Umbilical cord (tissue), 2 donors: ENCODE measurements around the gene PORCN. TPM values are rescaled to one million over a fixed set of nuclear protein-coding genes. Genes with fewer than 3 reads are reported as not detected.
A peak's percentile ranks its signal among the peaks of the same experiment; 100 is the strongest.
"Not testable (repeated sequence)": the region's sequence is repeated elsewhere in the genome, so short reads cannot be mapped to it uniquely, and the experiment has no call there.

Experiments used
- DNase-seq: peaks from one replicate; pipeline ENCODE4 v3.0.0-alpha.2; 2015; ENCODE audit warnings: low spot score
- total RNA-seq: library from RNA; depleted of rRNA; stranded (reverse); fragments of >200 nt; gene quantifications from one replicate; pipeline ENCODE4 v1.2.3, GENCODE V29; 2014; ENCODE audit warnings: low replicate concordance; ENCODE audit not compliant: insufficient read depth

PORCN gene
- total RNA-seq, 1 donor from 2014 or later: 1.7 TPM

GRCh38 chrX:48509619-48510018 is 827 bp downstream of the PORCN start:
- no peak for DNase-seq

- DNase-seq: no peak
Observed at GRCh38 chrX:48511560-48511959, 2.8 kb downstream of the PORCN start.

DNA sequence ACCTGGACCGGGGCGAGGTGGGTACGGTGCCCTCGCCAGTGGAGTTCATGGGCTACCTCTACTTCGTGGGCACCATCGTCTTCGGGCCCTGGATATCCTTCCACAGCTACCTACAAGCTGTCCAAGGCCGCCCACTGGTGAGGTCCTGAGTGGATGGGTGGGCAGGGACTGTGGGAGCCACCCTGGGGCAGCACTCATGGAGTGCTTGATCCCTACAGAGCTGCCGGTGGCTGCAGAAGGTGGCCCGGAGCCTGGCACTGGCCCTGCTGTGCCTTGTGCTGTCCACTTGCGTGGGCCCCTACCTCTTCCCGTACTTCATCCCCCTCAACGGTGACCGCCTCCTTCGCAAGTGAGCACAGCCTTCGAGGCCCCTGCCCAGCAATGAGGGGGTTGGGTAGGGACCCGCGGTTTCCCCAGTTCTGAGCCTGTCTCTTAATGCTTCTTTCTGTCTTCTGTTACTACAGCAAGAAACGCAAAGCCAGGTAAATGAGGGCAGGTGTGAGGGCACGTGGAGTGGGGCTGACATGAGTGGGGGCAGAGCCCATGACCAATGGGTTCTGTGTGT is 3.7 kb downstream of the PORCN start:
- DNase-seq: no peak

DNA sequence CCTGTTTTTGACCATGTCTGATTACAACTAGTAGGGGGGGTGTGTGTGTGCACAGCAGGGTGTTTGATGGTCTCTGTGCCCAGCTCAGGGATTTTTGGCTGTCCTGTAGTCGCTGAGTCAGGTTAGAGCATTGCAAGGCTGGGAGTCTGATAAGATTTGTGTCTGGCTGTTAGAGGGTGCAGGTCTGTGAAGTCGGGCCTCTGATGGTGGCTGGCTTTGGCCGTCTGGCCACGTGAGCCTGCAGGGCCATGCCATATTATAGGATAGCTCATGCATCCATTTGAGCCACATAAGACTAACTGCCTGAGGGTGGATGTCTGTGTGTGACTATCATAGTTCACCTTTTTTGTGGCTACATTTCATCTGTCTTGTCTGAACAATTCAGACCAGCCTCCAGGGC is 4.9 kb downstream of the PORCN start:
- no peak for DNase-seq

GRCh38 chrX:48514126-48514806 is 5.5 kb downstream of the PORCN start:
- DNase-seq: no peak

GRCh38 chrX:48514868-48515460 is 6.2 kb downstream of the PORCN start:
- no peak for DNase-seq

DNA sequence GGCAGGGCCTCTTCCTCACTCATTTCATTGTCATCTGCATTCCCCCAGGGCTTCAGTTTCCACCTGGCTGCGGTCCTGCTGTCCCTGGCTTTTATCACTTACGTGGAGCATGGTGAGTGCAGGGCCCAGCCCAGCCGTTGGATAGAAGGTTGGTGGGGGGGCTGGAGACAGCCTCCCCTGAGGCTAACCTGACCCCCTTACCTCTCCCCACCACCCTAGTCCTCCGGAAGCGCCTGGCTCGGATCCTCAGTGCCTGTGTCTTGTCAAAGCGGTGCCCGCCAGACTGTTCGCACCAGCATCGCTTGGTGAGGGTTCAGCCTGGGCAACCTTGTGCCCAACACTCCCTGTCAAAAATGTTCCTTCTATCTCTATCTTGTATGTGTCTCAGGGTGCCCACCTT is 7.0 kb downstream of the PORCN start:
- DNase-seq: no peak

GRCh38 chrX:48516285-48516684 is 7.5 kb downstream of the PORCN start:
- no peak for DNase-seq

DNA sequence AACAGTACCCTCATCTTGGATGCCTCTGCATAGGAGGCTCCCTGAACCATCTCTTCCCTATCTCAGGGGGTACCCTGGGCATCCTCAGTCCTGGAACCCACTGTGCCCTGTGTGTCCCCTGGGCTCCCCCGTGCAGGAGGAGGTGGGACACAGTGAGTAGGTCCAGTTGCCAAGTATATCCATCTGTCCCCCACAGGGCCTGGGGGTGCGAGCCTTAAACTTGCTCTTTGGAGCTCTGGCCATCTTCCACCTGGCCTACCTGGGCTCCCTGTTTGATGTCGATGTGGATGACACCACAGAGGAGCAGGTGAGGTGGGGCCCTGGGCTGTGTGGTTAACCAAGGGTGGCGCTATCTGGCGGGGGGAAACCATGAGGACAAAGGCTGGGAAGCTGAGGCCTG is 8.2 kb downstream of the PORCN start:
- no peak for DNase-seq

- not testable (repeated sequence) for DNase-seq
Observed at GRCh38 chrX:48519481-48519880, 10.7 kb downstream of the PORCN start.

- DNase-seq: no peak
Observed at GRCh38 chrX:48520455-48520854, 11.7 kb downstream of the PORCN start.

GRCh38 chrX:48520976-48521352 is 12.2 kb downstream of the PORCN start:
- DNase-seq: no peak

GRCh38 chrX:48521353-48522243 is 12.8 kb downstream of the PORCN start, which contains the start of gene EBP:
TSS of gene EBP (plus strand) at chrX:48521808. CDS start at chrX:48523772, 1,964 bp downstream.
- DNase-seq: peak; percentile 89

DNA sequence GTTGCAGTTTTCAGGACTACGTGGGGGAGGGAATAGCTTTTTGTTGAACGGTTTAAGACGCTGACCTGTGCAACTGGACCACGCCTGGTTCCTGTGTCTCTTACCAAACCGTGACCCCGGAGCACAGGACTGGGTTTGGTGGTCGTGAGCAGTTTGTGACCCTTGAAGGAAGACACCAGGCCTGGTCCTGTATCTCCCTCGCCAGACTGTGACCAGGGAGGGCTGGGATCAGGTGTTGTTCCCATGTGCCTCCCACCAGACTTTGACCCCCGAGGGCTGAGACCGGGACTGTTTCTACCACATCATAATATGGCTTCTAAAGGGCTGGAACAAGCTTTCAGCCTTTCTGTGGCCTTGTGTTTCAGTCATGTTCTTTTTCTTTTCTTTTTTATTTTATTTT is 13.5 kb downstream of the PORCN start:
- no peak for DNase-seq

DNA sequence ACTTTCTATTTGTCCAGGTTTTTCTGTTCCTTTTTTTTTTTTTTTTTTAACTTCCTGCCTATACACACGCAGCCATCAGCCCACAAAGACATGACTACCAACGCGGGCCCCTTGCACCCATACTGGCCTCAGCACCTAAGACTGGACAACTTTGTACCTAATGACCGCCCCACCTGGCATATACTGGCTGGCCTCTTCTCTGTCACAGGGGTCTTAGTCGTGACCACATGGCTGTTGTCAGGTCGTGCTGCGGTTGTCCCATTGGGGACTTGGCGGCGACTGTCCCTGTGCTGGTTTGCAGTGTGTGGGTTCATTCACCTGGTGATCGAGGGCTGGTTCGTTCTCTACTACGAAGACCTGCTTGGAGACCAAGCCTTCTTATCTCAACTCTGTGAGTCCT is 14.9 kb downstream of the PORCN start:
- no peak for DNase-seq

DNA sequence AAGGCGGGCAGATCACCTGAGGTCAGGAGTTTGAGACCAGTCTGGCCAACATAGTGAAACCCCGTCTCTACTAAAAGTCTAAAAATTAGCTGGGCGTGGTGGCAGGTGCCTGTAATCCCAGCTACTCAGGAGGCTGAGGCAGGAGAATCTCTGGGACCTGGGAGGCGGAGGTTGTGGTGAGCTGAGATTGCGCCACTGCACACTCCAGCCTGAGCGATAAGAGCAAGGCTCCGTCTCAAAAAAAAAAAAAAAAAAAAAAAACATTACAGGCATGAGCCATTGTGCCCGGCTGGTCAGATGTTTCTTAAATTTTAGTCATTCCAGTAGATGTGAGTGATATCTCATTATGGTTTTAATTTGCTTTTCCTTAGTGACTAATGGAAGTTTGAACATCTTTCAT is 17.1 kb downstream of the PORCN start:
- DNase-seq: not testable (repeated sequence)

GRCh38 chrX:48530736-48531135 is 21.9 kb downstream of the PORCN start:
- no peak for DNase-seq

DNA sequence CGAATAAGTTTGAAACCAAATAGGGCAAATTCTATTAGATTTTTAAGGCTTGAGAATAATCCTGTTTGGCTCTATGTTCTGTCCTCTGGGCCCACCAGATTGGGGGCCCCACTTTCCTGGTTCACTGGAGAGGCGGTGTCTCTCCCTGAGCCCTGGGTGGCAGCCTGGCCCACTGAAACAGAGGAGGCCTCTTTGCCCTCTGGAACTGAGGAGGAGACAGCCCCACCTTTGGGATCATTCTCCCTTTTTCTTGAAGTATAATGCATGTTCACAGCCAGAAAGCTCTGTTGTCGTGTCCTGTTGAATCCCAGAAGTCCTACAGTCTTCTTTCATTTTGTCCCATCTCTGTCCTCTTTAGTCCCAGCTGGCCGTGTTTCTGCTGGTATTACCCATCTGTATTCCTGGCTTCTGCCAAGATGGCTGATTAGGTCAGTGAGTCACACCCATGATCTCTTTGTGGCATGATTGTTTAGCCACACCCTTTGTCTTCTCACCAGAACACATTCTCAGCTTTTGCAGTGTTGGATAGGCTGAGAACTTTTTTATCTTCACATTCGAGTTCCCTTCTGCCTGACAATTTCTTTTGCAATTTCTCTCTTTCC is 22.7 kb downstream of the PORCN start:
- DNase-seq: no peak

DNA sequence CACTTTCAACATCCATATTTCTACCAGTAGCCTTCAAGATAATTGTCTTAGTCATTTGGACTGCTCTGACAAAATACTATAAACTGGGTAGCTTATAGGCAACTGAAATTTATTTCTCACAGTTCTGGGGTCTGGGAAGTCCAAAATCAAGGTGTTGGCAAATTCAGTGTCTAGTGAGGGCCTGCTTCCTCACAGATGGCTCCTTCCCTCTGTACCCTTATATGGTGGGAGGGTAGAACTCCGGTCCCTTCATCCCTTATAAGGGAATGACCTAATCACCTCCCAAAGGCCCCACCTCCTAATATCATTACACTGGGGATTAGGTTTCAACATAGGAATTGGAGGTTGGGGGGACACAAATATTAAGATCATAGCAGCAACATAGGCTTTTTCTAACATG is 23.4 kb downstream of the PORCN start:
- DNase-seq: no peak

- DNase-seq: no peak
Observed at GRCh38 chrX:48533165-48533564, 24.4 kb downstream of the PORCN start.

DNA sequence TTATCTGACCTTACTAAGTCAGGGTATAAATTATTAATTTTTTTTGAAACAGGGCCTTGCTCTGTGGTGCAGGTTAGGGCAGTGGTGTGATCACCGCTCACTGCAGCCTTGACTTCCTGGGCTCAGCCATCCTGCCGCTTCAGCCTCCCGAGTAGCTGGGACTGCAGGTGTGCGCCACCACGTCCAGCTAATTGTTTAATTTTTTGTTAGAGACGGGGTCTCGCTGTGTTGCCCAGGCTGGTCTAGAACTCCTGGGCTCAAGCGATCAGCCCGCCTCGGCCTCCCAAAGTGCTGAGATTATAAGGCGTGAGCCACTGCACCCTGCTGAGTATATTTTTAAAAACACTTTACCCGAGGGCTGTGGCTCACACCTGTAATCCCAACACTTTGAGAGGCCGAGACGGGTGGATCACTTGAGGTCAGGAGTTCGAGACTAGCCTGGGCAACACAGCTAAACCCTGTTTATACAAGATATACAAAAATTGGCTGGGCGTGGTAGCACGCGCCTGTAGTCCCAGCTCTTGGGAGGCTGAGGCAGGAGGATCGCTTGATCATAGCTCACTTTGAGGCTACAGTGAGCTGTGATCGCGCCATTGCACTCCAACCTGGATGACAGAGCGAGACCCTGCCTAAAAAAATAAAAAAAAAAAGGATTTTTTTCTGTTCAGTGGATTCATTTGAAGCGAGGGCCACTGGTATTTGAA is 30.0 kb downstream of the PORCN start:
- no peak for DNase-seq
